GM18861 (cell line): ENCODE measurements around the gene LRCH1.

Source experiments
- ATAC-seq: cut with Tn5 transposase; IDR thresholded peaks from one replicate; pipeline ENCODE4 v1.9.1; 2021; ENCODE audit not compliant: unreplicated experiment

LRCH1 gene

GRCh38 chr13:46561286-46561685, 8.3 kb downstream of the LRCH1 start:
- no peak for ATAC-seq

GRCh38 chr13:46561691-46562090, 8.7 kb downstream of the LRCH1 start:
- ATAC-seq: no peak

- no peak for ATAC-seq
Observed at GRCh38 chr13:46562152-46562551, 9.2 kb downstream of the LRCH1 start.

- no peak for ATAC-seq
Observed at GRCh38 chr13:46562581-46562980, 9.6 kb downstream of the LRCH1 start.

GRCh38 chr13:46565808-46566750, 13.1 kb downstream of the LRCH1 start:
- ATAC-seq: peak; percentile 50

- ATAC-seq: no peak
Observed at GRCh38 chr13:46567671-46568070, 14.7 kb downstream of the LRCH1 start.

GRCh38 chr13:46569456-46569855, 16.5 kb downstream of the LRCH1 start:
- ATAC-seq: no peak

GRCh38 chr13:46570273-46570672, 17.3 kb downstream of the LRCH1 start:
- no peak for ATAC-seq

GRCh38 chr13:46571189-46571908, 18.4 kb downstream of the LRCH1 start:
- ATAC-seq: peak; percentile 52

- no peak for ATAC-seq
Observed at GRCh38 chr13:46571909-46572595, 19.1 kb downstream of the LRCH1 start.

GRCh38 chr13:46572752-46573431, 19.9 kb downstream of the LRCH1 start:
- ATAC-seq: peak; percentile 36

GRCh38 chr13:46575301-46575771, 22.4 kb downstream of the LRCH1 start:
- no peak for ATAC-seq

- no peak for ATAC-seq
Observed at GRCh38 chr13:46575818-46576221, 22.9 kb downstream of the LRCH1 start.

GRCh38 chr13:46576762-46577161, 23.8 kb downstream of the LRCH1 start:
- no peak for ATAC-seq

- ATAC-seq: no peak
Observed at GRCh38 chr13:46577696-46578589, 25.0 kb downstream of the LRCH1 start.

- ATAC-seq: peak; percentile 36
Observed at GRCh38 chr13:46578590-46578975, 25.6 kb downstream of the LRCH1 start.

- peak; percentile 35 for ATAC-seq
Observed at GRCh38 chr13:46580362-46580839, 27.4 kb downstream of the LRCH1 start.

- no peak for ATAC-seq
Observed at GRCh38 chr13:46582190-46582589, 29.2 kb downstream of the LRCH1 start.

- no peak for ATAC-seq
Observed at GRCh38 chr13:46586751-46587514, 34.0 kb downstream of the LRCH1 start.
